Lower lobe of right lung (tissue), 2 donors: ENCODE measurements around the gene MS4A12. TPM values are rescaled to one million over a fixed set of nuclear protein-coding genes. Genes with fewer than 3 reads are reported as not detected.
"Not testable (repeated sequence)": the region's sequence is repeated elsewhere in the genome, so short reads cannot be mapped to it uniquely, and the experiment has no call there.

Experiments used
- ATAC-seq, 2 donors: fragments of 200-7000 bp; cut with Tn5 transposase; one replicate each; pipeline ENCODE4 v1.9.1; 2020 to 2022; ENCODE audit warnings: mild to moderate bottlenecking in 2 of 2, moderate library complexity in 2 of 2
- DNase-seq: peaks from one replicate; pipeline ENCODE4 v3.0.0-alpha.2; 2020
- H3K27ac ChIP-seq: fragments of 200-600 bp; one replicate; pipeline ENCODE4 v1.8.0; 2022
- H3K27me3 ChIP-seq: fragments of 200-600 bp; one replicate; pipeline ENCODE4 v1.8.0; 2022; ENCODE audit warnings: low read depth
- H3K36me3 ChIP-seq: fragments of 200-600 bp; one replicate; pipeline ENCODE4 v1.8.0; 2022; ENCODE audit warnings: mild to moderate bottlenecking
- H3K4me1 ChIP-seq: fragments of 200-600 bp; one replicate; pipeline ENCODE4 v1.8.0; 2022
- H3K4me3 ChIP-seq: fragments of 200-600 bp; one replicate; pipeline ENCODE4 v1.8.0; 2022; ENCODE audit warnings: mild to moderate bottlenecking
- H3K9me3 ChIP-seq: fragments of 200-600 bp; one replicate; pipeline ENCODE4 v1.8.0; 2022
- CTCF ChIP-seq: fragments of 200-600 bp; IDR thresholded peaks from one replicate; pipeline ENCODE4 v1.8.0; 2022; ENCODE audit warnings: antibody characterized with exemption, mild to moderate bottlenecking
- intact Hi-C: fragments of 100-400 bp; cut with DNase I; formaldehyde crosslinking; loops from one replicate; pipeline ENCODE4 v1.11.0; 2022
- total RNA-seq: library from RNA; stranded (reverse); fragmentation: NEBNext Ultra II Directional; extraction: Animal tissue kit (Norgen Biotek cat#: 25700); gene quantifications from one replicate; pipeline ENCODE4 v1.2.1, GENCODE V29; 2021
- donor health status: DM: no; HTN: yes; CAD: no; lungs with severe emphysema.

The MS4A12 gene
- total RNA-seq, 1 donor from 2014 or later: not detected

- ATAC-seq (no peak), DNase-seq (no peak)
- no peak for TF ChIP-seq CTCF
- Histone ChIP-seq H3K27ac (no peak overlapping the region), H3K9me3 (no peaks in the 10 kb centered on the region), H3K4me1 (no peaks in the 10 kb centered on the region), H3K4me3 (no peak overlapping the region), H3K36me3 (no peaks in the 10 kb centered on the region), H3K27me3 (no peaks in the 10 kb centered on the region)
- intact Hi-C loops: no loop called here
These were observed 7.8 kb downstream of the MS4A12 start for GRCh38 chr11:60500276-60500910.

- DNase-seq (no peak), ATAC-seq (no peak)
- TF ChIP-seq CTCF: no peak
- intact Hi-C loops: no loop called here
- Histone ChIP-seq H3K4me1 (no peaks in the 10 kb centered on the region), H3K36me3 (no peaks in the 10 kb centered on the region), H3K27me3 (no peaks in the 10 kb centered on the region), H3K27ac (no peak overlapping the region), H3K9me3 (no peaks in the 10 kb centered on the region), H3K4me3 (no peak overlapping the region)
These were observed 9.7 kb downstream of the MS4A12 start for GRCh38 chr11:60502221-60502775.

- Histone ChIP-seq H3K27me3 (no peaks in the 10 kb centered on the region), H3K4me1 (no peaks in the 10 kb centered on the region), H3K36me3 (no peaks in the 10 kb centered on the region), H3K9me3 (no peaks in the 10 kb centered on the region), H3K27ac (no peak overlapping the region), H3K4me3 (no peak overlapping the region)
- DNase-seq (no peak), ATAC-seq (no peak)
- no peak for TF ChIP-seq CTCF
- intact Hi-C loops: no loop called here
These were observed 11.8 kb downstream of the MS4A12 start for GRCh38 chr11:60504219-60504905.

GRCh38 chr11:60509609-60510008 lies 17.0 kb downstream of the MS4A12 start:
- H3K4me3 ChIP-seq, H3K4me1 ChIP-seq, H3K27me3 ChIP-seq, ATAC-seq, intact Hi-C loops, H3K27ac ChIP-seq, H3K36me3 ChIP-seq, DNase-seq, H3K9me3 ChIP-seq: not testable (repeated sequence)

GRCh38 chr11:60510209-60510608 lies 17.6 kb downstream of the MS4A12 start:
- H3K9me3 ChIP-seq, H3K36me3 ChIP-seq, DNase-seq, H3K27me3 ChIP-seq, ATAC-seq, H3K4me3 ChIP-seq, intact Hi-C loops, H3K4me1 ChIP-seq, H3K27ac ChIP-seq: not testable (repeated sequence)

GRCh38 chr11:60511393-60511792 lies 18.8 kb downstream of the MS4A12 start:
- H3K4me1 ChIP-seq: no peaks in the 10 kb centered on the region
- no peaks in the 10 kb centered on the region for H3K9me3 ChIP-seq
- no peak overlapping the region for H3K27ac ChIP-seq
- H3K27me3 ChIP-seq: no peaks in the 10 kb centered on the region
- no peak overlapping the region for H3K4me3 ChIP-seq
- ATAC-seq (no peak), DNase-seq (no peak)
- intact Hi-C loops: no loop called here
- no peak for TF ChIP-seq CTCF
- no peaks in the 10 kb centered on the region for H3K36me3 ChIP-seq
